DMS 273 (cell line): Measurements from ENCODE around the gene CCDC191.

Source experiments
- DNase-seq: peaks from one replicate; lab custom pipeline; 2025; ENCODE audit not compliant: unreplicated experiment; lab: John Stamatoyannopoulos, UW

CCDC191 gene

DNA sequence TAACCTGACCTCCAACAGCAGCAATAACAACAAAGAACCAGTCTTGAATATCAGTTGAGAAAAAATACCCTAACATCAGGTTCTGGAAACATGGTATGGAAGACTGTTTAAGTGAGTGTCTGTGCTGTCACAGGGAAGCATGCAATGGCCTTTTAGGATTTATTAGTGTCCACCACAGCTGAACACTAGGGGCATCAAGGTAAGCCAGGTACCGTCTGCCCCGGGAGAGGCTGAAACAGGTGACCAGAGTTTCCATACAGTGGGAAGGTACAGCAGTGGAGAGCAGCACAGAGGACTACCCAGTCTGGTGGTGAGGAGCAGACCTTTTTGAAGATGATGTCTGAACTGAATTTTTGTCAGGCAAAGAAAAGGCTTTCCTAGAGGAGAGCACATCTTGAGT, 90.2 kb downstream of the CCDC191 start:
- DNase-seq = no peak

GRCh38 chr3:113963879-113964278, 92.4 kb downstream of the CCDC191 start:
- DNase-seq = no peak

GRCh38 chr3:113954091-113954685, 102.1 kb downstream of the CCDC191 start:
- peak; percentile 36 for DNase-seq

DNA sequence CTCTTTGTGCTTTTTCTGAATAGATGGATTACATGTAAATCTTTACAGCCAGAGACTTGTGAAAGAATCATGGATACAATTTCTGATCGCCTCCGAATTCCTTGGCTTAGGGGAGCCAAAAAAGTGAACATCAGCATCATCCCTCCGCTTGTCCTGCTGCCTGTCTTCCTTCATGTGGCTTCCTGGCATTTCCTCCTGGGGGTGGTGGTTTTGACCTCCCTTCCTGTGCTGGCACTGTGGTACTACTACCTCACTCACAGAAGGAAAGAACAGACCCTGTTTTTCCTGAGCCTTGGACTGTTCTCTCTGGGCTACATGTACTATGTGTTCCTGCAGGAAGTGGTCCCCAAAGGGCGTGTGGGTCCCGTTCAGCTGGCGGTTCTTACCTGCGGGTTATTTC, 102.6 kb downstream of the CCDC191 start:
- DNase-seq = no peak

DNA sequence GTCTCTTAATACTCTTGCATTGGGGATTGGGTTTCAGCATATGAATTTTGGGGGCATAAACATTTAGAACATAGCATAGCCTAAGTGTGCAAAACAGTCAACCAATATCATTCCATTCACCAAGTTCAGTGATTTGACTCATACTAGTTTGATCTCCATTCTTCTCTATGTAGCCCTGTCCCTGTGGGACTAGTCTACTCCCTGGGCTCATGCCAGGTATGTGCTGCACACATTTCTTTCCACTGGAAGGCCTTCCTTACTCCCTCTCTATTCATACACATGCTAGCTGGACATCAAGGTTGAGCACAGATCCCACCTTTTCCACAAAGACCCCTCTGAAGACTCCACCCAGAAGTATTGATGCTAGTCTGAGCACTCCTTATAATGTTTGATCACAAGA, 103.4 kb downstream of the CCDC191 start:
- DNase-seq = peak; percentile 8

DNA sequence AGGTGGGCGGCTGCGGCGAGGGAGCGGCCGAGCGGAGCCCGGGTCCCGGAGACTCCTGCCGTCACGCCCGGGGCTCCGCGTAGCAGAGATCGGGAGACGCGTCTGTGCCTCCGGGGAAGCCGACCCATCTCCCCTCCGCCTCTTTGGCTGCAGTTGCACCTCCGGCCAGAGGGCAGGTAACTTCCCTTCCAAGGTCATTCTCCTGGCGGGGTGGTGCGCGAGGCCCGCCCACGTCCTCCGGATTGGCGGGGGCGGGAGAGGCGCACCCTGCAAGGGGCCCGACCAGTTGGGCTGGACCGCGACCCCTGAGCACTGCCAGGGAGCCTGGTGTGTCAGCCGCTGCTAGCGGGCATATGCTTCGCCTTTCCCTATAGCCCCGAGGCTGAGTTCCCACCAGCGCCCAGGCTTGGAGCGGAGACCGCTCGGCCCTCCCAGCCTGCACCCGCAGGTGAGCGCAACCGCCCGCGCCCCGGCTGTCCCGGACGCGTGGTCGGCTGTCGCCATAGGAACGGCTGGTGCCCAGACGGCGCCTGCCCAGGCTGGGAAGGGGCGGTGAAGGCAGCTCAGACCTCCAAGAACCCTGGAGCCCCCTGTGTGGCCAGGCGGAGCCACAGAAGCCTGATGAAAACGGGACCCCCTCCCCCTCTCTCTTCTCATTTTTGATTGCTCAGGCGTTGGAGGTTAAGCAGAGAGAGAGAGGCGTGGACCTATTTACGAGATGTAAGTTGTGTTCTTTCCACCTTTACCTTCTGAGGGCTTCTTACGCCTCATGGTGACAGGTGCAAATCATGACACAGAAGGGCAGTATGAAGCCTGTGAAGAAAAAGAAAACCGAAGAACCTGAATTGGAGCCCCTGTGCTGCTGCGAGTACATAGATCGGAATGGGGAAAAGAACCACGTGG, 108.1 kb downstream of the CCDC191 start:
- DNase-seq = peak; percentile 90

DNA sequence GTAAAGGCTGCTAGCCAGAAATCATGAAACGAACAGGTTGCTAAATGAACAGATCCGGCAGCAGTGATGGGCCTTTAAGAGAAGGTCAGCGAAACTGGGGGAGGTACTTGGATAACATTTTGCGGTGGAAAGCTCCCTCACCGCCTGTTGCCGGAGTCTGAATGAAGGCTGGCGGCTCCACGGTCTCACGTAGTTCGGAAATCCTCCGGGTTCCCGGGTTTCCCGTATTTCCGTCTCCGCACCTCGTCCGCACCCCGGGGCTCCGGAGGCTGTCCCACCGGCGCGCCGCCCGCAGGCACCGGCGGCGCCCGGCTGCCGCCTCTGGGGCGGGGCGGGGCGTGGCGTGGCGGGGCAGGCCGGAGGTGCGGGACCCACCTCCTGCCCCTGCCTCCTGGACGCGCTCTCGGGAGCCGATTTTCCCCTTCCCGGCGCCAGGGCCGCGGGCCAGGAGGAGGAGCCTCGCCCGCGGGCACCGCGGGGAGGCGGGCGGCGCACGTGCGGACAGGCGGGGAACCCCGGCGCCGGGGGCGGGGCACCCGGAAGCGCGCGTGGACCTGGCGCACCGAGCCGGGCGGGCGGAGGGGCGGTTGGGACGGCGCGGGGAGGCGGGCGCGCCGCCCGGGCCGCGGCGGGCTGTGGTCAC, 108.8 kb downstream of the CCDC191 start, which contains the start of gene ZDHHC23:
TSS of gene ZDHHC23 (plus strand) at position 642 of the 643 bp plus-strand sequence. CDS start 790 bp downstream, outside the sequence.
- peak; percentile 96 for DNase-seq

- DNase-seq = no peak
Observed at GRCh38 chr3:113946831-113947230, 109.5 kb downstream of the CCDC191 start.

DNA sequence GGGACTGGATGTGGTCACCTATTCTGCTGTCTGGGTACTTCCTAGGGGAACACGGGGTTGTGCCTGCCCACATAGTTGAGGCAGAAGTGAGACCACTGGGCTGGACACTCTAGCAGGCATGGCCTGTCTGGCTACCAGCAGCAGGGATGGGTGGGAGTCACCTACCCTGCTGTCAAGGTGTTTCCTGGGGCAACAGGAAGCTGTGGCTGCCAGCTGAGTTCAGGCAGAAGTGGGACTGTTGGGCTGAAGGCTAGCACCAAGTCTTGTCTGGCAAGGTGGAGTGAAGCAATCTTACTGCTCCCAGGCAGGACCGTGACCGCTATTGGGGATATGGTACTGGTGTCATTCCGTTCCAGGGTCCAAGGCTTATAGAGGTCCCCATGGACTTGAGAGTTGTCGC, 128.8 kb downstream of the CCDC191 start:
- no peak for DNase-seq

DNA sequence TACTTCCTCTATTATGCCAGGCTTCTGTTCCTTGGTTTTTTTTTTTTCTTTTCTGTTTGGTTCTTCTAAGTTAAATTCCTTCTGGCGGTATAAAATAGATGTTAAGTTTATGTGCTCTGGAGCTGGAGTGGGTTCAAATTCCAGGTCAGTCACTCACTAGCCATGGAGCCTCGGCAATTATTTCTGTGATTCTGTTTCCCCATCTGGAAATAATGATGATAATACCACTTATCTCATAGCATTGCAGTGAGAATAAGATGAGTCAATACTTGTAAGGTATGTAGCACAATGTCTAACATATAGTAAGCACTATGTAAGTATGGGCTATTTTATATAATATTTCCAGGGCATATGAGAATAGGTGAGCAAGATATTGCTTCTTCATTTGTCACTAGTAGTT, 141.7 kb downstream of the CCDC191 start:
- no peak for DNase-seq
